ENCODE data around the gene FBH1.

- TF ChIP-seq EZH2 (IDR thresholded peaks at IDR 0.05; ENCODE audit: borderline replicate concordance, control insufficient read depth, low read depth, low read length) (no peak), USF2 (IDR thresholded peaks at IDR 0.05; ENCODE audit: borderline replicate concordance, low read depth, low read length) (no peak), POLR2A (IDR thresholded peaks at IDR 0.05; ENCODE audit: low read depth, low read length) (no peak), CTCF (IDR thresholded peaks at IDR 0.05 in 2 of 3, conservative IDR thresholded peaks at IDR 0.05 in 1 of 3; ENCODE audit: control insufficient read depth in 2 of 3, extremely low read depth in 1 of 3, insufficient read depth in 1 of 3, low read depth in 3 of 3, low read length in 3 of 3) (no peak), MLLT1 (IDR thresholded peaks at IDR 0.05) (no peak)
These were observed 75.2 kb downstream of the FBH1 start for GRCh38 chr10:5965266-5965665.

Data from GM12878 (cell line).